HG02798 (cell line): ENCODE data around the gene SPRR2G.
"Not testable (repeated sequence)": the region's sequence is repeated elsewhere in the genome, so short reads cannot be mapped to it uniquely, and the experiment has no call there.

ENCODE experiments used
- ATAC-seq: cut with Tn5 transposase; IDR thresholded peaks from one replicate; pipeline ENCODE4 v1.9.1; 2021; ENCODE audit warnings: mild to moderate bottlenecking; ENCODE audit not compliant: unreplicated experiment, poor library complexity

Gene SPRR2G

DNA sequence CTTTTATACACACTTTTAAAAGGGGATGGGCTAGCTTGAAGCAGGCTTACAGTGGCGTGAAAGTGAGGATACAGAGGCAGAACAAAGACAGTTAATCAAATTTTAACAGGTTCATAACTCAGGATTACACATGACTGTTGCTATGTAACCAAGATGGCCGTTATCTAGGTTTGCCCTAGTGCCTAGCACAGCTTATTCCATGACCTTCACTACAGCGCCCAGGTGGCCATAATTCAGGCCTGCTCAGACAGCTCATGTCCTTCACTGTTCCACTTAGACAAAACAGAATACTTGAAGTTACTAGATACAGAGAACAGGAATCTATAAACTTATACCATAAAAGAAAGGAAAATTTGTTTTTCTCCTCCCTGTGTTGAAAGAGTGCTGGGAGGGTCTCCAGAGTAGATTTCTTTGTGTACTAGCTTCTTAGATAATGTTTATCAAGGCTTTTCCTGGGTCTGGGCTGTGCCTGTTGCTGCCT is 31.2 kb downstream of the SPRR2G start:
- no peak for ATAC-seq

DNA sequence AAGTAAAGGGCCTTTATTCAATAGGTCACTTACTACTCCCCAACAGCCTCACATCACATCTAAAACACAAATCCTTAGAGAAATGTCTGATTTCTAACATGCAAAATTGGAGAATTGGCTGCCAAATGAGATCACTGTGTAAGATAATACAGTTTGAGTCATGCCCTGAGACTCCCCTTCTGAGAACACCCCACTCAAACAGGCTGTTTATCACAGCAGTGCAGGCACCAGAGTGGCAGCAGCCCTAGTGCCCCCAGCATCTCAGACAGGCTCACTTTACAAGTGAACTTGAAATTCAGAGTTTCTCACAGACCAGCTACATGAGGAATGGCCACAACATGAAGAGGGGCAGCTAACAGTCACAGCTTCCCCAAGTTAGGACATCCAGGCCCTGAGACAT is 35.4 kb downstream of the SPRR2G start:
- not testable (repeated sequence) for ATAC-seq

DNA sequence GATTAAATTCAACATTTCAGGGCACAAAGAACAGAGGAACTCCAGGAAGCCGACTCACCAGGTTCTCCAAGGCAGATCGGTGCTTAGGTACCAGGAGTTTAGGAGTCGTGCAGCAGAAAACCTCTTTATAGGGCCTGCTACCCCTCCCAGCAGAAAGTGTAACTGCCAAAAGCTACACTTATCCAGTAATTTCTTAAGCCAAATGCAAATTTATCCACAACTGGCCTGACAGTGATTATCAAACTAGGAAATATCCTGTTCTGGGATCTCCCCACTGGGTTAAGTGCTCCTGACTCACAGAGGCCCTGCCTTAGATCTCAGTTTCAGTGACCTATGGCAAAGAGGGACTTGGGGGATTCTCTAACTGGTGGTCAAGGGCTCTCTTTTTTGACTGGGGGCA is 37.3 kb downstream of the SPRR2G start, which contains the start of gene SPRR2F:
SPRR2F (minus strand) TSS at position 101 of the 400 bp plus-strand sequence. CDS start 783 bp downstream, outside the sequence.
- no peak for ATAC-seq

DNA sequence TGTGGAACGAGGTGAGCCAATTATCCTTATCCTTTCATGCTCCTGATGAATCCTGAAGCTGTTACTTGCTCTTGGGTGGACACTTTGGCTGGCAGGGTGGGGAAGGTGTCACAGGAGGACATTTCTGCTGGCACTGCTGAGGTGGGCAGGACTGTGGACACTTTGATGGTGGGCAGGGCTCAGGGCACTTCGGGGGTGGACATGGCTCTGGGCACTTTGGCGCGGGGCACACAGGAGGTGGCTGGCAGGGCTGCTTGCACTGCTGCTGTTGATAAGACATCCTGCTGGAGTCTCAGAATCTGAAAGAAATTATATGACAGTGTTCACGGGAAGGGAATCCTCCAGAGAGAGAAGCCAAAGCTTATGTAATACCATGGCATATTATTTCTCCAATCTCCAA is 38.2 kb downstream of the SPRR2G start:
- ATAC-seq, result not testable (repeated sequence)

DNA sequence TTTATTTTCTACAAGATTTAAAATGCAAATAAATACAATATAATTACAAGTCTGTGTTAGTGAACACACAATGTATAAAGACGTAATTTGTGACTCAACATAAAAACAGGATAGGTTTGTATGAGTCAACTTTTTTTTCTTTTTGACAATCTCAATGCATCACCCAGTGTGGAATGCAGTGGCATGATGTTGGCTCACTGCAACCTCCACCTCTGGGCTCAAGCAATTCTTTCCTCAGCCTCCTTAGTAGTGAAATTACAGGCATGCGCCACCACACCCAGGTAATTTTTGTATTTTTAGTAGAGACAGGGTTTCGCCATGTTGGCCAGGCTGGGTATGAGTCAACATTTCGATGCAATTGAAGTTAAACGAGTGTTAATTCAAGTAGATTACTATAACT is 50.4 kb downstream of the SPRR2G start:
- no peak for ATAC-seq
